SK-N-SH treated with all-trans-retinoic acid at 6 μM for 48 hours (cell line): ENCODE measurements around the gene TMEM263.

Experiments used
- ATAC-seq: fragments of 200-7000 bp; cut with Tn5 transposase; 3 replicates; pipeline ENCODE4 v1.9.1; 2020; ENCODE audit warnings: mild to moderate bottlenecking, moderate library complexity
- ARNTL ChIP-seq: fragments of 450-650 bp; formaldehyde crosslinking; IDR thresholded peaks from 2 replicates; pipeline ENCODE4 v1.5.0; 2020; ENCODE audit warnings: low read depth, mild to moderate bottlenecking, moderate library complexity, borderline replicate concordance
- BACH2 ChIP-seq: fragments of 250-450 bp; sonication (Bioruptor Pico); IDR thresholded peaks from 2 replicates; pipeline ENCODE4 v1.9.0; 2021; ENCODE audit warnings: mild to moderate bottlenecking, borderline replicate concordance
- CSDC2 ChIP-seq: fragments of 250-450 bp; sonication (Bioruptor Pico); IDR thresholded peaks from 2 replicates; pipeline ENCODE4 v1.5.0; 2020; ENCODE audit warnings: mild to moderate bottlenecking, moderate library complexity
- ISL1 ChIP-seq: fragments of 250-450 bp; sonication (Bioruptor Pico); IDR thresholded peaks from 2 replicates; pipeline ENCODE4 v2.1.2; 2022; ENCODE audit warnings: mild to moderate bottlenecking, moderate library complexity
- PPARA ChIP-seq: fragments of 250-450 bp; sonication (Bioruptor Pico); IDR thresholded peaks from 2 replicates; pipeline ENCODE4 v1.5.0; 2020; ENCODE audit warnings: mild to moderate bottlenecking, borderline replicate concordance
- TCF4 ChIP-seq: fragments of 250-450 bp; sonication (Bioruptor Pico); IDR thresholded peaks from 2 replicates; pipeline ENCODE4 v1.8.0; 2021; ENCODE audit warnings: mild to moderate bottlenecking, moderate library complexity, borderline replicate concordance
- ZC3H10 ChIP-seq: fragments of 250-450 bp; sonication (Bioruptor Pico); IDR thresholded peaks from 2 replicates; pipeline ENCODE4 v1.5.1; 2021; ENCODE audit warnings: mild to moderate bottlenecking, moderate library complexity
- ZFP3 ChIP-seq: fragments of 250-450 bp; sonication (Bioruptor Pico); IDR thresholded peaks from 2 replicates; pipeline ENCODE4 v1.5.0; 2020; ENCODE audit warnings: mild to moderate bottlenecking, moderate library complexity
- ZFP30 ChIP-seq: fragments of 450-650 bp; formaldehyde crosslinking; IDR thresholded peaks from 2 replicates; pipeline ENCODE4 v1.5.0; 2022; ENCODE audit warnings: mild to moderate bottlenecking, moderate library complexity
- ZNF565 ChIP-seq: fragments of 450-650 bp; formaldehyde crosslinking; conservative IDR thresholded peaks from 2 replicates; pipeline ENCODE4 v1.5.0; 2020; ENCODE audit warnings: low read depth, mild to moderate bottlenecking, moderate library complexity
- ZNF70 ChIP-seq: fragments of 450-650 bp; formaldehyde crosslinking; IDR thresholded peaks from 2 replicates; pipeline ENCODE4 v1.5.0; 2020; ENCODE audit warnings: mild to moderate bottlenecking, moderate library complexity
- ZNF8 ChIP-seq: fragments of 450-650 bp; formaldehyde crosslinking; IDR thresholded peaks from 2 replicates; pipeline ENCODE4 v1.5.0; 2020; ENCODE audit warnings: mild to moderate bottlenecking, moderate library complexity
- TF ChIP-seq, protein P1 (sequence below): fragments of 250-450 bp; sonication (Bioruptor Pico); IDR thresholded peaks from 2 replicates; pipeline ENCODE4 v1.8.0; 2021; ENCODE audit warnings: low read depth, mild to moderate bottlenecking, moderate library complexity, borderline replicate concordance
- TF ChIP-seq, protein P2 (sequence below): fragments of 250-450 bp; sonication (Bioruptor Pico); IDR thresholded peaks from 2 replicates; pipeline ENCODE4 v1.5.1; 2021; ENCODE audit warnings: mild to moderate bottlenecking, moderate library complexity
- TF ChIP-seq, protein P3 (sequence below): fragments of 250-450 bp; sonication (Bioruptor Pico); IDR thresholded peaks from 2 replicates; pipeline ENCODE4 v1.5.1; 2020; ENCODE audit warnings: low read depth, mild to moderate bottlenecking, moderate library complexity
- TF ChIP-seq, protein P4 (sequence below): fragments of 250-450 bp; sonication (Bioruptor Pico); IDR thresholded peaks from 2 replicates; pipeline ENCODE4 v1.5.0; 2020; ENCODE audit warnings: mild to moderate bottlenecking, moderate library complexity
- TF ChIP-seq, protein P5 (sequence below): fragments of 250-450 bp; sonication (Bioruptor Pico); IDR thresholded peaks from 2 replicates; pipeline ENCODE4 v1.8.0; 2020; ENCODE audit warnings: mild to moderate bottlenecking, moderate library complexity, borderline replicate concordance

The TMEM263 gene

DNA sequence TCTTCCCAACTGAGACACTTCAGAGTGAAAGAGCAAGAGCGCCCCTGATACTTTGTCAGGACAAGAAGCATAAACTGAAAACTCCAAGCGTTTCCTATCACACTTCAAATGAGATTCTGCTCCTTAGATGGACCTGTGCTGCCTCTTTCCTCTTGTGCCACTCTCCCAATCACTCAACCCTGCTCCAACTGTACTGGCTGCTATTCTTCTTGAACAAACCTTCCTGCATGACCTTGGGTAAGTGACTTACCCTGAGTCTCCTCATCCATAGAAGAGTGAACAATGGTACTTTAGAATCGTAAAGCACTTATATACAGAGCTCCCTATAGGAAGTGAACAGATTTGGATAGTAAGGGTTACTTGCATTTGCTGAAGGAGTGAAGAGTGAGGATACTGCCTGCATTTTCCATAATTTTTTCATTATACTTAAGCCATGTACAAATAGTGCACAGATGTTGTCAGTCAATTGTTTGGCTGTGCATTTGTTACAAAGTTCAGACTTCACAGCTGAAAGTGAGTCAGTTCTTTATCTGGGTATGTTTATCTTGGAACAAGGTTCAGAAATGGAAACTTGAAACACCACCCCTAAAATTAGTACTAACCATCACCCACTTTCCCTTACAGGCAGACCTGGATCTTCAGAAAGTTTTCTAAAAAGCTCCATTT is 20.4 kb downstream of the TMEM263 start:
- TF ChIP-seq TCF4 (CRISPR knock-in tag) (no peak), ZFP3 (CRISPR knock-in tag) (no peak), ZFP30 (CRISPR knock-in tag) (no peak), PPARA (CRISPR knock-in tag) (no peak), BACH2 (CRISPR knock-in tag) (no peak)
- TF ChIP-seq, protein P1, sequence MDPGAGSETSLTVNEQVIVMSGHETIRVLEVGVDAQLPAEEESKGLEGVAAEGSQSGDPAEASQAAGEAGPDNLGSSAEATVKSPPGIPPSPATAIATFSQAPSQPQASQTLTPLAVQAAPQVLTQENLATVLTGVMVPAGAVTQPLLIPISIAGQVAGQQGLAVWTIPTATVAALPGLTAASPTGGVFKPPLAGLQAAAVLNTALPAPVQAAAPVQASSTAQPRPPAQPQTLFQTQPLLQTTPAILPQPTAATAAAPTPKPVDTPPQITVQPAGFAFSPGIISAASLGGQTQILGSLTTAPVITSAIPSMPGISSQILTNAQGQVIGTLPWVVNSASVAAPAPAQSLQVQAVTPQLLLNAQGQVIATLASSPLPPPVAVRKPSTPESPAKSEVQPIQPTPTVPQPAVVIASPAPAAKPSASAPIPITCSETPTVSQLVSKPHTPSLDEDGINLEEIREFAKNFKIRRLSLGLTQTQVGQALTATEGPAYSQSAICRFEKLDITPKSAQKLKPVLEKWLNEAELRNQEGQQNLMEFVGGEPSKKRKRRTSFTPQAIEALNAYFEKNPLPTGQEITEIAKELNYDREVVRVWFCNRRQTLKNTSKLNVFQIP = no peak
- TF ChIP-seq, all 23 proteins: peak for 0
- ATAC-seq = no peak

DNA sequence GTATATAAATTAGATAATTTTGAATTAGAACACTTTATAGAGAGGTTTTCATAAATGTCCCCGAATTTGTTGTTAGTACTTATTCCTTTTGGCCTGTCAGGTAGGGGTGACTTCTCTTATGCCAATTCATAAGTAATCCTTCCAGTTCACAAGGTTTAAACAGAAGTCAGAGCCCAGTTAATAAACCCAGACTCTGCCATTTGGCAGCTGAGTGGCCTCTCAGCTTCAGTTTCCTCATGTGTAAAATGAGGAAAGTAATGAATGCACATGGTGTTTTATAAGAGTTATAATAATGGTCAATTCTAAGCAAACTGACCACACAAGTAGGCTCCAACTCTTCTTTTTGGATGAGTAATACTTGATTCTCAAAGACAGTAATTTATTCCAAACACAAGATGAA is 21.0 kb downstream of the TMEM263 start:
- TF ChIP-seq ZNF565 (no peak), CSDC2 (CRISPR knock-in tag) (no peak), ZNF70 (CRISPR knock-in tag) (no peak)
- ATAC-seq = no peak

DNA sequence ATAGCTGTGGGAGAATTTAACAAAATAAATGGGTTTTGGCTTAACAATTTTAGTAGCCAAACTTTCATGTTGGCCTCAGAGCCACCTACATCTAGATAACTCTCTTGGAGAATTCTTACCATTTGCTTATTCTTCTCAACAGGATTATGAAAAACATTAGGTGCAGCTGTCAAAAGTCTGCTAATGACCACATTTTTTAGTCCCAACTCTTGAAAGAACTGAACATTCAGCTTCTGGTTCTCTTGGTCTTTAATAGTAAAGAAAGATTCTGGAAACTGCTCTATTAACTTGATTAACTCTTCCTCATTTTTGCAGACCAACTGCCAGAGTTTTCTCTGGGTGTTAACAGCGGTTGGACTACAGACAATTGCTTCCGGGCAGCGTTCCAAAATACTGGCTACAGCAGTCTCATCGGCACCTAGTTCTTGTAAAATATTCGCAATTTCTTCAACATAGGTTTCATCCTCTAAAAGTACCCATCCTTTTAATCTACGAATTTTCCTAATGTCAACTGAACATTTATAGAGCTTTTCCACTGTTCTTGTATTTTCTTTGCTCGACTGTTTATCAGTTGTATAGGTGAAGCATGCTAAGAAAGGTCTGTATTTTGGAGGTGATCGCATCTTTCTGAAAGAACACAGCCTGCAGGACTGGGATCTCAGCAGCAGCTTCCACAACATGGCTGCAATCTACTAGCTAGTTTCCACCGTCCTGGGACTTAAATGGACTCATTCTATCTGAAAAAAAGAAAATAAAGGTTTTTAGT is 22.5 kb downstream of the TMEM263 start:
- no peak for TF ChIP-seq PPARA (CRISPR knock-in tag)
- no peak for TF ChIP-seq ARNTL
- TF ChIP-seq, protein P2, sequence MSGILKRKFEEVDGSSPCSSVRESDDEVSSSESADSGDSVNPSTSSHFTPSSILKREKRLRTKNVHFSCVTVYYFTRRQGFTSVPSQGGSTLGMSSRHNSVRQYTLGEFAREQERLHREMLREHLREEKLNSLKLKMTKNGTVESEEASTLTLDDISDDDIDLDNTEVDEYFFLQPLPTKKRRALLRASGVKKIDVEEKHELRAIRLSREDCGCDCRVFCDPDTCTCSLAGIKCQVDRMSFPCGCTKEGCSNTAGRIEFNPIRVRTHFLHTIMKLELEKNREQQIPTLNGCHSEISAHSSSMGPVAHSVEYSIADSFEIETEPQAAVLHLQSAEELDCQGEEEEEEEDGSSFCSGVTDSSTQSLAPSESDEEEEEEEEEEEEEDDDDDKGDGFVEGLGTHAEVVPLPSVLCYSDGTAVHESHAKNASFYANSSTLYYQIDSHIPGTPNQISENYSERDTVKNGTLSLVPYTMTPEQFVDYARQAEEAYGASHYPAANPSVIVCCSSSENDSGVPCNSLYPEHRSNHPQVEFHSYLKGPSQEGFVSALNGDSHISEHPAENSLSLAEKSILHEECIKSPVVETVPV (CRISPR knock-in tag) = no peak
- TF ChIP-seq ZC3H10 (CRISPR knock-in tag) = no peak
- no peak for TF ChIP-seq BACH2 (CRISPR knock-in tag)
- TF ChIP-seq, protein P3, sequence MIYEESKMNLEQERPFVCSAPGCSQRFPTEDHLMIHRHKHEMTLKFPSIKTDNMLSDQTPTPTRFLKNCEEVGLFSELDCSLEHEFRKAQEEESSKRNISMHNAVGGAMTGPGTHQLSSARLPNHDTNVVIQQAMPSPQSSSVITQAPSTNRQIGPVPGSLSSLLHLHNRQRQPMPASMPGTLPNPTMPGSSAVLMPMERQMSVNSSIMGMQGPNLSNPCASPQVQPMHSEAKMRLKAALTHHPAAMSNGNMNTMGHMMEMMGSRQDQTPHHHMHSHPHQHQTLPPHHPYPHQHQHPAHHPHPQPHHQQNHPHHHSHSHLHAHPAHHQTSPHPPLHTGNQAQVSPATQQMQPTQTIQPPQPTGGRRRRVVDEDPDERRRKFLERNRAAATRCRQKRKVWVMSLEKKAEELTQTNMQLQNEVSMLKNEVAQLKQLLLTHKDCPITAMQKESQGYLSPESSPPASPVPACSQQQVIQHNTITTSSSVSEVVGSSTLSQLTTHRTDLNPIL (CRISPR knock-in tag) = no peak
- no peak for TF ChIP-seq ISL1 (CRISPR knock-in tag)
- no peak for TF ChIP-seq ZNF8
- TF ChIP-seq ZNF70 (CRISPR knock-in tag) = no peak
- TF ChIP-seq, protein P4, sequence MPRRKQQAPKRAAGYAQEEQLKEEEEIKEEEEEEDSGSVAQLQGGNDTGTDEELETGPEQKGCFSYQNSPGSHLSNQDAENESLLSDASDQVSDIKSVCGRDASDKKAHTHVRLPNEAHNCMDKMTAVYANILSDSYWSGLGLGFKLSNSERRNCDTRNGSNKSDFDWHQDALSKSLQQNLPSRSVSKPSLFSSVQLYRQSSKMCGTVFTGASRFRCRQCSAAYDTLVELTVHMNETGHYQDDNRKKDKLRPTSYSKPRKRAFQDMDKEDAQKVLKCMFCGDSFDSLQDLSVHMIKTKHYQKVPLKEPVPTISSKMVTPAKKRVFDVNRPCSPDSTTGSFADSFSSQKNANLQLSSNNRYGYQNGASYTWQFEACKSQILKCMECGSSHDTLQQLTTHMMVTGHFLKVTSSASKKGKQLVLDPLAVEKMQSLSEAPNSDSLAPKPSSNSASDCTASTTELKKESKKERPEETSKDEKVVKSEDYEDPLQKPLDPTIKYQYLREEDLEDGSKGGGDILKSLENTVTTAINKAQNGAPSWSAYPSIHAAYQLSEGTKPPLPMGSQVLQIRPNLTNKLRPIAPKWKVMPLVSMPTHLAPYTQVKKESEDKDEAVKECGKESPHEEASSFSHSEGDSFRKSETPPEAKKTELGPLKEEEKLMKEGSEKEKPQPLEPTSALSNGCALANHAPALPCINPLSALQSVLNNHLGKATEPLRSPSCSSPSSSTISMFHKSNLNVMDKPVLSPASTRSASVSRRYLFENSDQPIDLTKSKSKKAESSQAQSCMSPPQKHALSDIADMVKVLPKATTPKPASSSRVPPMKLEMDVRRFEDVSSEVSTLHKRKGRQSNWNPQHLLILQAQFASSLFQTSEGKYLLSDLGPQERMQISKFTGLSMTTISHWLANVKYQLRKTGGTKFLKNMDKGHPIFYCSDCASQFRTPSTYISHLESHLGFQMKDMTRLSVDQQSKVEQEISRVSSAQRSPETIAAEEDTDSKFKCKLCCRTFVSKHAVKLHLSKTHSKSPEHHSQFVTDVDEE (CRISPR knock-in tag) = no peak
- TF ChIP-seq, protein P5, sequence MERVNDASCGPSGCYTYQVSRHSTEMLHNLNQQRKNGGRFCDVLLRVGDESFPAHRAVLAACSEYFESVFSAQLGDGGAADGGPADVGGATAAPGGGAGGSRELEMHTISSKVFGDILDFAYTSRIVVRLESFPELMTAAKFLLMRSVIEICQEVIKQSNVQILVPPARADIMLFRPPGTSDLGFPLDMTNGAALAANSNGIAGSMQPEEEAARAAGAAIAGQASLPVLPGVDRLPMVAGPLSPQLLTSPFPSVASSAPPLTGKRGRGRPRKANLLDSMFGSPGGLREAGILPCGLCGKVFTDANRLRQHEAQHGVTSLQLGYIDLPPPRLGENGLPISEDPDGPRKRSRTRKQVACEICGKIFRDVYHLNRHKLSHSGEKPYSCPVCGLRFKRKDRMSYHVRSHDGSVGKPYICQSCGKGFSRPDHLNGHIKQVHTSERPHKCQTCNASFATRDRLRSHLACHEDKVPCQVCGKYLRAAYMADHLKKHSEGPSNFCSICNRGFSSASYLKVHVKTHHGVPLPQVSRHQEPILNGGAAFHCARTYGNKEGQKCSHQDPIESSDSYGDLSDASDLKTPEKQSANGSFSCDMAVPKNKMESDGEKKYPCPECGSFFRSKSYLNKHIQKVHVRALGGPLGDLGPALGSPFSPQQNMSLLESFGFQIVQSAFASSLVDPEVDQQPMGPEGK (CRISPR knock-in tag) = no peak
- TF ChIP-seq, protein P1 = no peak
- ATAC-seq = peak; percentile 43
